Heart left ventricle (tissue), 16 donors: Measurements from ENCODE around the gene YARS1. TPM values are rescaled to one million over a fixed set of nuclear protein-coding genes. Genes with fewer than 3 reads are reported as not detected.

ENCODE experiments used
- ATAC-seq, 4 donors: fragments of 200-7000 bp; cut with Tn5 transposase; one replicate each; pipeline ENCODE4 v1.9.1; 2020 to 2022; ENCODE audit warnings: moderate library complexity in 4 of 4, mild to moderate bottlenecking in 3 of 4, moderate number of reproducible peaks in 1 of 4
- DNase-seq, 5 donors: peaks; one replicate each; pipeline ENCODE4 v3.0.0-alpha.2; 2020
- H3K27ac ChIP-seq, 12 donors: fragments of 200-600 bp; sonication (generic) in 4 of 12; one replicate each; pipeline versions ENCODE4 v1.5.0 to v1.8.0; 2016 to 2022; ENCODE audit warnings: mild to moderate bottlenecking in 2 of 12
- H3K27me3 ChIP-seq, 9 donors: fragments of 200-600 bp; sonication (generic) in 2 of 9; one replicate each; pipeline versions ENCODE4 v1.5.1 to v1.8.0; 2016 to 2022; ENCODE audit warnings: mild to moderate bottlenecking in 3 of 9
- H3K36me3 ChIP-seq, 9 donors: fragments of 200-600 bp; sonication (generic) in 2 of 9; one replicate each; pipeline versions ENCODE4 v1.5.0 to v1.8.0; 2018 to 2022; ENCODE audit warnings: mild to moderate bottlenecking in 2 of 9
- H3K4me1 ChIP-seq, 12 donors: fragments of 200-600 bp; sonication (generic) in 4 of 12; one replicate each; pipeline versions ENCODE4 v1.5.0 to v1.8.0; 2016 to 2022; ENCODE audit warnings: mild to moderate bottlenecking in 3 of 12
- H3K4me3 ChIP-seq, 12 donors: fragments of 200-600 bp; sonication (generic) in 4 of 12; one replicate each; pipeline versions ENCODE4 v1.5.0 to v1.8.0; 2017 to 2022; ENCODE audit warnings: mild to moderate bottlenecking in 9 of 12, moderate library complexity in 4 of 12
- H3K9me3 ChIP-seq, 12 donors: fragments of 200-600 bp; sonication (generic) in 4 of 12; one replicate each; pipeline versions ENCODE4 v1.5.0 to v1.8.0; 2016 to 2022; ENCODE audit warnings: mild to moderate bottlenecking in 1 of 12
- POLR2A ChIP-seq, 2 donors: fragments of 450-650 bp; IDR thresholded peaks; one replicate each; pipeline ENCODE4 v1.6.1; 2017; ENCODE audit warnings: antibody characterized with exemption in 2 of 2, mild to moderate bottlenecking in 2 of 2, moderate library complexity in 2 of 2
- WGBS, 4 donors: extraction: QIAGEN DNeasy Blood & Tissue Kit in 2 of 4; methylation state at CpG; one replicate each; pipeline versions ENCODE4 v1.1.5 to v1.1.7; 2013 to 2018; 5-methylcytosine and 5-hydroxymethylcytosine counted together
- intact Hi-C, 10 donors: fragments of 100-400 bp; cut with DNase I; formaldehyde crosslinking; loops; one replicate each; pipeline versions ENCODE4 v1.11.1 to v1.14.2; 2022
- polyA plus RNA-seq, 2 donors: library from polyadenylated mRNA; stranded (reverse); fragments of 200-250 nt; gene quantifications; one replicate each; pipeline ENCODE4 v1.2.3, GENCODE V29; 2013
- total RNA-seq, 9 donors: library from RNA; depleted of rRNA in 2 of 9; stranded (reverse); fragments of >200 nt in 2 of 9; fragmentation: NEBNext Ultra II Directional in 3 of 9; extraction: Animal tissue kit (Norgen Biotek cat#: 25700) in 3 of 9; gene quantifications; one replicate each; pipeline versions ENCODE4 v1.1.0 to v1.2.4, GENCODE V29; 2016 to 2023
- TF ChIP-seq, protein P1 (sequence below), 12 donors: fragments of 200-600 bp; sonication (generic) in 4 of 12; IDR thresholded peaks; one replicate each; pipeline versions ENCODE4 v1.5.0 to v1.8.0; 2018 to 2022; ENCODE audit warnings: antibody characterized with exemption in 12 of 12, mild to moderate bottlenecking in 5 of 12
- donor health status: ischemic (EF 13 %, LVEDD 7.1; RV severe dilation, severe dysfunction).
- donor health status: healthy with polysubstance abuse.
- donor health status: DM: no; HTN: yes; CAD: no.
- donor health status: DM: no; HTN: no; CAD: no.
- donor health status: ischemic (EF 25% LVEDD 6.9; RV normal size, moderate dysfunction).
- donor health status: ischemic (EF 25% LVEDD 5.7; RV mildly dilated, moderate dysfunction).
- donor health status: healthy.
- donor health status: DM: yes; HTN: yes; CAD: no.
- donor health status: ischemic (EF 35%, LVEDD 5.7; RV mildly dilated, moderate dysfunction).
- donor health status: nonischemic (EF 11% LVEDD 7.7; RV severe dilation, severe dysfunction).
- donor health status: DM: yes; HTN: yes; CAD: no.
- donor health status: PGD.
- donor health status: ischemic (EF 29% LVEDD 5.4; RV normal size, mild dysfunction).
- donor health status: nonischemic (EF 23%, LVEDD 6.1; RV moderate dilation, normal function).

YARS1 gene
- total and polyA plus RNA-seq, 11 donors = 18.6 to 61.3 (median 34.8) TPM

DNA sequence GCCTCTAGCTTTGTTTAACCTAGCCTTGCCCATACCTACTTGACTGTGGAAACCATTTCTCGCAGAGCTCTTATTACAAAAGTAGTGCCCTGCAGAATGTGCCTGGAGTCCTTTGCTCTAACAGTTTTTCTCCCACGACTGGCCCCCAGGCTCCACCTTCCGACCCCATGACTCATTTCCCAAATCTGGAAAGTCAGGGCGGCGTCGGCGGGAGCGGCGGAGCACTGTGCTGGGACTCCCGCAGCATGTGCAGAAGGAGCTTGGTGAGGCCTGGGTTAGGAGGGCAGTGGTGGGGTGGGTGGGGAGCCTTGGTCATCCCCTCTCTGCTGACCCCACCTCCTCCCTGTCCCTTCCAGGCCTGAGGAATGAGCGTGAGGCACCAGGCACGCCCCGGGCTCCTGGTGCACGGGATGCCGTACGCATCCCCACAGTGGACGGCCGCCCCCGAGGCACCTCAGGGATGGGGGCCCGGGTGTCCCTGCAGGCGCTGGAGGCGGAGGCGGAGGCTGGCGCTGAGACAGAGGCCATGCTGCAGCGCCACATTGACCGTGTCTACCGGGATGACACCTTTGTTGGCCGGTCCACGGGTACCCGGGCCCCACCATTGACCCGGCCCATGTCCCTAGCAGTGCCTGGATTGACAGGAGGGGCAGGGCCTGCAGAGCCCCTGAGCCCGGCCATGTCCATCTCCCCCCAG is 47.5 kb downstream of the YARS1 start:
- TF ChIP-seq POLR2A (IDR thresholded peaks at IDR 0.05) = no peak
- TF ChIP-seq, protein P1, sequence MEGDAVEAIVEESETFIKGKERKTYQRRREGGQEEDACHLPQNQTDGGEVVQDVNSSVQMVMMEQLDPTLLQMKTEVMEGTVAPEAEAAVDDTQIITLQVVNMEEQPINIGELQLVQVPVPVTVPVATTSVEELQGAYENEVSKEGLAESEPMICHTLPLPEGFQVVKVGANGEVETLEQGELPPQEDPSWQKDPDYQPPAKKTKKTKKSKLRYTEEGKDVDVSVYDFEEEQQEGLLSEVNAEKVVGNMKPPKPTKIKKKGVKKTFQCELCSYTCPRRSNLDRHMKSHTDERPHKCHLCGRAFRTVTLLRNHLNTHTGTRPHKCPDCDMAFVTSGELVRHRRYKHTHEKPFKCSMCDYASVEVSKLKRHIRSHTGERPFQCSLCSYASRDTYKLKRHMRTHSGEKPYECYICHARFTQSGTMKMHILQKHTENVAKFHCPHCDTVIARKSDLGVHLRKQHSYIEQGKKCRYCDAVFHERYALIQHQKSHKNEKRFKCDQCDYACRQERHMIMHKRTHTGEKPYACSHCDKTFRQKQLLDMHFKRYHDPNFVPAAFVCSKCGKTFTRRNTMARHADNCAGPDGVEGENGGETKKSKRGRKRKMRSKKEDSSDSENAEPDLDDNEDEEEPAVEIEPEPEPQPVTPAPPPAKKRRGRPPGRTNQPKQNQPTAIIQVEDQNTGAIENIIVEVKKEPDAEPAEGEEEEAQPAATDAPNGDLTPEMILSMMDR (IDR thresholded peaks at IDR 0.05) = no peak
- intact Hi-C loops = loop anchor here in 8 of 10 donors (5.0 to 10.0 kb wide), 8 partner anchors 57 to 367 kb away; no protein-coding TSS in a partner anchor
- Histone ChIP-seq H3K9me3 (no peaks in the 10 kb centered on the region), H3K27me3 (no peaks in the 10 kb centered on the region), H3K36me3 (peaks cover 0 to 28% (median 9%) of the 10 kb centered on the region in 9 donors), H3K27ac (no peak overlapping the region), H3K4me3 (no peak overlapping the region), H3K4me1 (peaks cover 0 to 25% (median 9%) of the 10 kb centered on the region in 12 donors)
- ATAC-seq (peak in 2 of 4 donors; percentile 2 to 16), DNase-seq (no peak)
- WGBS, 4 donors = 82 to 93% (median 88%) methylated on average over 16 to 32 of the region's 32 CpGs

DNA sequence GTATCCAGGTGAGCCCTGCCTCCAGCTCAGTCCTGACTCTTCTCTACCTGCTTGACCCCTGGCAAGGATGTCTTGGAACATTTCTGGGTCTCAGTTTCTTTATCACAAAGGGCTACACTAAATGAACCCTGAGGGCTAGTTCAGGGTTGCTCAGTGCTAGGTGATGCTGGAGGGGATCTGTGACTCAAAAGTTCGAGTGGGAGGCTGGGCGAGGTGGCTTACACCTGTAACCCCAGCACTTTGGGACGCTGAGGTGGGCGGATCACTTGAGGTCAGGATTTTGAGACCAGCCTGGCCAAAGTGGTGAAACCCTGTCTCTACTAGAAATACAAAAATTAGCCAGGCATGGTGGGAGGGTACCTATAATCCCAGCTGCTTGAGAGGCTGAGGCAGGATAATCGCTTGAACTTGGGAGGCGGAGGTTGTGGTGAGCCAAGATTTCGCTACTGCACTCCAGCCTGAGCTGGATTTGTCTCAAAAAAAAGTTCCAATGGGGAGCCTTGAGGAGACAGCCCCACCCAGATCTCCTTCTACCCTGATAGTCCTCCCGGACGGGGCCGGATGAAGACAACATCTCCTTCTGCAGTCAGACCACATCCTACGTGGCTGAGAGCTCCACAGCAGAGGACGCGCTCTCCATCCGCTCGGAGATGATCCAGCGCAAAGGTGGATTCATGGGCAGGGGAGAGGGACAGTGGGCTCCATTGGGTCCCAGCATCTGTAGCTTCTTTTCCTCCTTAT is 48.9 kb downstream of the YARS1 start:
- Histone ChIP-seq H3K4me1 (peaks cover 0 to 25% (median 9%) of the 10 kb centered on the region in 12 donors), H3K9me3 (no peaks in the 10 kb centered on the region), H3K27me3 (no peaks in the 10 kb centered on the region), H3K36me3 (peaks cover 0 to 19% (median 0%) of the 10 kb centered on the region in 9 donors), H3K4me3 (no peak overlapping the region), H3K27ac (no peak overlapping the region)
- intact Hi-C loops = loop anchor here in 1 of 10 donors (10.0 kb wide), 1 partner anchor 363 kb away; no protein-coding TSS in a partner anchor
- DNase-seq = no peak
- no peak for ATAC-seq
- TF ChIP-seq, protein P1 (IDR thresholded peaks at IDR 0.05) = no peak
- no peak for TF ChIP-seq POLR2A (IDR thresholded peaks at IDR 0.05)
- 83 to 89% (median 87%) methylated on average over 13 to 16 of the region's 16 CpGs for WGBS, 4 donors

DNA sequence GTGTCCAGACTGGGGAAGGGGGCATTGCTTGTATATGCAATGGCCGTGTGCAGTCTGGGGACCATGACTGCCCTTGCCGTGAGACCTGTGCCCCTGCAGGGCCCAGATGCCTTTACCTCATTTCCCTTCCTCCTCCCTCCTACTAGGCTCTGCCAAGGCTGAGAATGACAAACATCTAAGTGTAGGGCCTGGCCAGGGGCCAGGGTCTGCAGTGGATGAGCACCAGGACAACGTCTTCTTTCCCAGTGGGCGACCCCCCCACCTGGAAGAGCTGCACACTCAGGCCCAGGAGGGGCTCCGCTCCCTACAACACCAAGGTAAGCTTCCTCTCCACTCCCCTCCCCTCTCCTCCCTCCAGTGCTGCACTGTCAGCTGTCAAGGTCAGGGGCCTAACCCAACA is 49.5 kb downstream of the YARS1 start:
- H3K4me3 ChIP-seq = no peak overlapping the region
- intact Hi-C loops = loop anchor here in 1 of 10 donors (10.0 kb wide), 1 partner anchor 363 kb away; no protein-coding TSS in a partner anchor
- peaks cover 0 to 20% (median 4%) of the 10 kb centered on the region in 12 donors for H3K4me1 ChIP-seq
- no peaks in the 10 kb centered on the region for H3K9me3 ChIP-seq
- no peak for TF ChIP-seq POLR2A (IDR thresholded peaks at IDR 0.05)
- TF ChIP-seq, protein P1 (IDR thresholded peaks at IDR 0.05) = no peak
- peaks cover 0 to 17% (median 0%) of the 10 kb centered on the region in 9 donors for H3K36me3 ChIP-seq
- ATAC-seq (peak in 2 of 4 donors; percentile 4 to 12), DNase-seq (no peak)
- H3K27ac ChIP-seq = no peak overlapping the region
- WGBS, 4 donors = 38 to 49% (median 44%) methylated on average over 5 of the region's 5 CpGs
- no peaks in the 10 kb centered on the region for H3K27me3 ChIP-seq

DNA sequence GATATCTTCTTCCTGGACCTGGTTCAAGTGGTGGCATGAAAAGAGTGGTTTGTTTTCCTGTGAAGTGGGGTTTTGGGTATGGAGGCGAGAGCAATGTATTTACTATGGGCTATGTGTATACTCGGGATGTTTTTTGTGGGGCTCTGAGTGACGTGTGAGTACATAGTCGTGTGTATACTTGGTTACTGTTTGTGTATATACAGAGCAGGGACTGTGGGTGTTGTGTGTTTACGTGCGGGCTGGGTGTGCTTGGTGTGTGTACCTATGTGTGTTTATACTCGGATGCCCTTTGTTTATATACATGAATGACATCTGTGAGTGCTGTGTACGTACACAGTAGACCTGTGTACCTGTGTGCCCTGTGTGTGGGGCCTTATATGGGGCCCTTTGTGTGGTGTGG is 50.0 kb downstream of the YARS1 start:
- TF ChIP-seq POLR2A (IDR thresholded peaks at IDR 0.05) = no peak
- TF ChIP-seq, protein P1 (IDR thresholded peaks at IDR 0.05) = no peak
- intact Hi-C loops = loop anchor here in 1 of 10 donors (10.0 kb wide), 1 partner anchor 362 kb away; no protein-coding TSS in a partner anchor
- no peaks in the 10 kb centered on the region for H3K9me3 ChIP-seq
- 86 to 91% (median 89%) methylated on average over 8 of the region's 8 CpGs for WGBS, 4 donors
- no peaks in the 10 kb centered on the region for H3K27me3 ChIP-seq
- peaks cover 0 to 17% (median 2%) of the 10 kb centered on the region in 12 donors for H3K4me1 ChIP-seq
- H3K36me3 ChIP-seq = peaks cover 0 to 17% (median 0%) of the 10 kb centered on the region in 9 donors
- H3K27ac ChIP-seq = no peak overlapping the region
- DNase-seq (no peak), ATAC-seq (no peak)
- no peak overlapping the region for H3K4me3 ChIP-seq
